HEK293 (cell line): Measurements from ENCODE around the gene COX7A1.

Source experiments
- GLI4 ChIP-seq: fragments of 450-650 bp; formaldehyde crosslinking; IDR thresholded peaks from 2 replicates; pipeline ENCODE4 v1.5.1; 2016; ENCODE audit warnings: missing biosample characterization, missing genetic modification characterization
- PRDM10 ChIP-seq: fragments of 450-650 bp; formaldehyde crosslinking; IDR thresholded peaks from 2 replicates; pipeline ENCODE4 v1.5.1; 2016; ENCODE audit warnings: missing biosample characterization, missing genetic modification characterization
- PRDM6 ChIP-seq: fragments of 450-650 bp; formaldehyde crosslinking; IDR thresholded peaks from 2 replicates; pipeline ENCODE4 v1.5.1; 2017; ENCODE audit warnings: missing biosample characterization, missing genetic modification characterization
- SP2 ChIP-seq: fragments of 450-650 bp; formaldehyde crosslinking; IDR thresholded peaks from 2 replicates; pipeline ENCODE4 v1.5.1; 2016; ENCODE audit warnings: missing biosample characterization, missing genetic modification characterization
- TCF7L2 ChIP-seq: IDR thresholded peaks from 2 replicates; pipeline ENCODE4 v1.6.1; 2011; ENCODE audit warnings: low read depth, mild to moderate bottlenecking, inconsistent platforms, low read length, moderate library complexity, borderline replicate concordance
- YY2 ChIP-seq: fragments of 450-650 bp; formaldehyde crosslinking; IDR thresholded peaks from 2 replicates; pipeline ENCODE4 v1.5.1; 2016; ENCODE audit warnings: missing biosample characterization, missing genetic modification characterization
- ZNF302 ChIP-seq: fragments of 450-650 bp; formaldehyde crosslinking; IDR thresholded peaks from 2 replicates; pipeline ENCODE4 v1.5.1; 2016; ENCODE audit warnings: missing biosample characterization, missing genetic modification characterization, low read depth
- ZNF626 ChIP-seq: fragments of 450-650 bp; sonication (Bioruptor Pico); formaldehyde crosslinking; IDR thresholded peaks from 2 replicates; pipeline ENCODE4 v1.5.1; 2018; ENCODE audit warnings: missing biosample characterization, missing genetic modification characterization, inconsistent platforms
- ZNF658 ChIP-seq: fragments of 450-650 bp; formaldehyde crosslinking; IDR thresholded peaks from 2 replicates; pipeline ENCODE4; 2016; ENCODE audit warnings: missing biosample characterization, missing genetic modification characterization
- ZNF776 ChIP-seq: fragments of 450-650 bp; formaldehyde crosslinking; IDR thresholded peaks from 2 replicates; pipeline ENCODE4 v1.5.0; 2017; ENCODE audit warnings: missing biosample characterization, missing genetic modification characterization, borderline replicate concordance
- TF ChIP-seq, protein P1 (sequence below): fragments of 450-650 bp; formaldehyde crosslinking; IDR thresholded peaks from 2 replicates; pipeline ENCODE4 v1.5.1; 2016; ENCODE audit warnings: missing biosample characterization, missing genetic modification characterization
- TF ChIP-seq, protein P2 (sequence below): fragments of 450-650 bp; formaldehyde crosslinking; IDR thresholded peaks from 2 replicates; pipeline ENCODE4 v1.5.1; 2016; ENCODE audit warnings: missing biosample characterization, missing genetic modification characterization
- TF ChIP-seq, protein P3 (sequence below): fragments of 450-650 bp; formaldehyde crosslinking; IDR thresholded peaks from 2 replicates; pipeline ENCODE4 v1.5.1; 2016; ENCODE audit warnings: missing biosample characterization, missing genetic modification characterization
- TF ChIP-seq, protein P4 (sequence below): fragments of 450-650 bp; formaldehyde crosslinking; IDR thresholded peaks from 2 replicates; pipeline ENCODE4 v1.5.1; 2016; ENCODE audit warnings: missing biosample characterization, missing genetic modification characterization

GRCh38 chr19:36116344-36116637 lies 36.0 kb downstream of the COX7A1 start:
- TF ChIP-seq, protein P1, sequence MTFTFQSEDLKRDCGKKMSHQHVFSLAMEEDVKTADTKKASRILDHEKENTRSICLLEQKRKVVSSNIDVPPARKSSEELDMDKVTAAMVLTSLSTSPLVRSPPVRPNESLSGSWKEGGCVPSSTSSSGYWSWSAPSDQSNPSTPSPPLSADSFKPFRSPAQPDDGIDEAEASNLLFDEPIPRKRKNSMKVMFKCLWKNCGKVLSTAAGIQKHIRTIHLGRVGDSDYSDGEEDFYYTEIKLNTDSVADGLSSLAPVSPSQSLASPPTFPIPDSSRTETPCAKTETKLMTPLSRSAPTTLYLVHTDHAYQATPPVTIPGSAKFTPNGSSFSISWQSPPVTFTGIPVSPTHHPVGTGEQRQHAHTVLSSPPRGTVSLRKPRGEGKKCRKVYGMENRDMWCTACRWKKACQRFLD (tag by site-specific recombination) = no peak
- no peak for TF ChIP-seq ZNF302
- no peak for TF ChIP-seq PRDM10
- TF ChIP-seq, protein P2, sequence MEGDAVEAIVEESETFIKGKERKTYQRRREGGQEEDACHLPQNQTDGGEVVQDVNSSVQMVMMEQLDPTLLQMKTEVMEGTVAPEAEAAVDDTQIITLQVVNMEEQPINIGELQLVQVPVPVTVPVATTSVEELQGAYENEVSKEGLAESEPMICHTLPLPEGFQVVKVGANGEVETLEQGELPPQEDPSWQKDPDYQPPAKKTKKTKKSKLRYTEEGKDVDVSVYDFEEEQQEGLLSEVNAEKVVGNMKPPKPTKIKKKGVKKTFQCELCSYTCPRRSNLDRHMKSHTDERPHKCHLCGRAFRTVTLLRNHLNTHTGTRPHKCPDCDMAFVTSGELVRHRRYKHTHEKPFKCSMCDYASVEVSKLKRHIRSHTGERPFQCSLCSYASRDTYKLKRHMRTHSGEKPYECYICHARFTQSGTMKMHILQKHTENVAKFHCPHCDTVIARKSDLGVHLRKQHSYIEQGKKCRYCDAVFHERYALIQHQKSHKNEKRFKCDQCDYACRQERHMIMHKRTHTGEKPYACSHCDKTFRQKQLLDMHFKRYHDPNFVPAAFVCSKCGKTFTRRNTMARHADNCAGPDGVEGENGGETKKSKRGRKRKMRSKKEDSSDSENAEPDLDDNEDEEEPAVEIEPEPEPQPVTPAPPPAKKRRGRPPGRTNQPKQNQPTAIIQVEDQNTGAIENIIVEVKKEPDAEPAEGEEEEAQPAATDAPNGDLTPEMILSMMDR (tag by site-specific recombination) = no peak
- no peak for TF ChIP-seq PRDM6 (tag by site-specific recombination)
- TF ChIP-seq ZNF658 (tag by site-specific recombination) = no peak
- TF ChIP-seq YY2 = no peak
- no peak for TF ChIP-seq ZNF626
- TF ChIP-seq GLI4 = no peak
- TF ChIP-seq, protein P3, sequence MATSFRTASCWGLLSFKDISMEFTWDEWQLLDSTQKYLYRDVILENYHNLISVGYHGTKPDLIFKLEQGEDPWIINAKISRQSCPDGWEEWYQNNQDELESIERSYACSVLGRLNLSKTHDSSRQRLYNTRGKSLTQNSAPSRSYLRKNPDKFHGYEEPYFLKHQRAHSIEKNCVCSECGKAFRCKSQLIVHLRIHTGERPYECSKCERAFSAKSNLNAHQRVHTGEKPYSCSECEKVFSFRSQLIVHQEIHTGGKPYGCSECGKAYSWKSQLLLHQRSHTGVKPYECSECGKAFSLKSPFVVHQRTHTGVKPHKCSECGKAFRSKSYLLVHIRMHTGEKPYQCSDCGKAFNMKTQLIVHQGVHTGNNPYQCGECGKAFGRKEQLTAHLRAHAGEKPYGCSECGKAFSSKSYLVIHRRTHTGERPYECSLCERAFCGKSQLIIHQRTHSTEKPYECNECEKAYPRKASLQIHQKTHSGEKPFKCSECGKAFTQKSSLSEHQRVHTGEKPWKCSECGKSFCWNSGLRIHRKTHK (tag by site-specific recombination) = no peak
- TF ChIP-seq SP2 (tag by site-specific recombination) = no peak
- TF ChIP-seq ZNF776 (tag by site-specific recombination) = no peak
- TF ChIP-seq TCF7L2 = no peak
- TF ChIP-seq, protein P4, sequence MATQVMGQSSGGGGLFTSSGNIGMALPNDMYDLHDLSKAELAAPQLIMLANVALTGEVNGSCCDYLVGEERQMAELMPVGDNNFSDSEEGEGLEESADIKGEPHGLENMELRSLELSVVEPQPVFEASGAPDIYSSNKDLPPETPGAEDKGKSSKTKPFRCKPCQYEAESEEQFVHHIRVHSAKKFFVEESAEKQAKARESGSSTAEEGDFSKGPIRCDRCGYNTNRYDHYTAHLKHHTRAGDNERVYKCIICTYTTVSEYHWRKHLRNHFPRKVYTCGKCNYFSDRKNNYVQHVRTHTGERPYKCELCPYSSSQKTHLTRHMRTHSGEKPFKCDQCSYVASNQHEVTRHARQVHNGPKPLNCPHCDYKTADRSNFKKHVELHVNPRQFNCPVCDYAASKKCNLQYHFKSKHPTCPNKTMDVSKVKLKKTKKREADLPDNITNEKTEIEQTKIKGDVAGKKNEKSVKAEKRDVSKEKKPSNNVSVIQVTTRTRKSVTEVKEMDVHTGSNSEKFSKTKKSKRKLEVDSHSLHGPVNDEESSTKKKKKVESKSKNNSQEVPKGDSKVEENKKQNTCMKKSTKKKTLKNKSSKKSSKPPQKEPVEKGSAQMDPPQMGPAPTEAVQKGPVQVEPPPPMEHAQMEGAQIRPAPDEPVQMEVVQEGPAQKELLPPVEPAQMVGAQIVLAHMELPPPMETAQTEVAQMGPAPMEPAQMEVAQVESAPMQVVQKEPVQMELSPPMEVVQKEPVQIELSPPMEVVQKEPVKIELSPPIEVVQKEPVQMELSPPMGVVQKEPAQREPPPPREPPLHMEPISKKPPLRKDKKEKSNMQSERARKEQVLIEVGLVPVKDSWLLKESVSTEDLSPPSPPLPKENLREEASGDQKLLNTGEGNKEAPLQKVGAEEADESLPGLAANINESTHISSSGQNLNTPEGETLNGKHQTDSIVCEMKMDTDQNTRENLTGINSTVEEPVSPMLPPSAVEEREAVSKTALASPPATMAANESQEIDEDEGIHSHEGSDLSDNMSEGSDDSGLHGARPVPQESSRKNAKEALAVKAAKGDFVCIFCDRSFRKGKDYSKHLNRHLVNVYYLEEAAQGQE = no peak
